ENCODE measurements around the gene PPOX. TPM values are rescaled to one million over a fixed set of nuclear protein-coding genes. Genes with fewer than 3 reads are reported as not detected.

Gene PPOX
- total RNA-seq, 4 donors from 2014 or later = 2.8 to 19.2 (median 11.8) TPM

DNA sequence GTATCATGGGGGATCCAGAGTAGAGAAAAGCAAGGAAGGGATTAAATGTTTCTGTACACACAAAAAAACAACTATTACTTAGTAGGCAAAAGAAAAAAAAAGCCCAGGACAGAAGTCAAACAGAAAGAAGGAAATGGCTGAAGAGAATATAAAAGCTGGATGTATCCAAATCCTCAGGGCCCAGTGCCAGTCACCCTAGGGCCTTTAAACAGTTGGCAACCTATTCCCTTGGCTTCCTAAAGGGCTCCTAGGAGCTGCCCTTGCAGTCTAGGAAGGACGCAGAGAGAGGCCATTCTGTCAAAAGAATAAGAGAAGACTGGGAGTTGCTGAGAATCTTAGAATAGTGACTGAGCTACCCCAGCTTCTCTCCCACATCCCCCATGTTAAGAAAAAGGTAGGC is 6.1 kb downstream of the PPOX start:
- H3K4me3 ChIP-seq = no peak overlapping the region
- WGBS, 2 donors (ENCODE audit: low coverage in 1 of 2) = 83% methylated on average over 1 of the region's 1 CpG; no CpG with 5 or more reads in 1 of the 2 donors
- TF ChIP-seq, protein P1, sequence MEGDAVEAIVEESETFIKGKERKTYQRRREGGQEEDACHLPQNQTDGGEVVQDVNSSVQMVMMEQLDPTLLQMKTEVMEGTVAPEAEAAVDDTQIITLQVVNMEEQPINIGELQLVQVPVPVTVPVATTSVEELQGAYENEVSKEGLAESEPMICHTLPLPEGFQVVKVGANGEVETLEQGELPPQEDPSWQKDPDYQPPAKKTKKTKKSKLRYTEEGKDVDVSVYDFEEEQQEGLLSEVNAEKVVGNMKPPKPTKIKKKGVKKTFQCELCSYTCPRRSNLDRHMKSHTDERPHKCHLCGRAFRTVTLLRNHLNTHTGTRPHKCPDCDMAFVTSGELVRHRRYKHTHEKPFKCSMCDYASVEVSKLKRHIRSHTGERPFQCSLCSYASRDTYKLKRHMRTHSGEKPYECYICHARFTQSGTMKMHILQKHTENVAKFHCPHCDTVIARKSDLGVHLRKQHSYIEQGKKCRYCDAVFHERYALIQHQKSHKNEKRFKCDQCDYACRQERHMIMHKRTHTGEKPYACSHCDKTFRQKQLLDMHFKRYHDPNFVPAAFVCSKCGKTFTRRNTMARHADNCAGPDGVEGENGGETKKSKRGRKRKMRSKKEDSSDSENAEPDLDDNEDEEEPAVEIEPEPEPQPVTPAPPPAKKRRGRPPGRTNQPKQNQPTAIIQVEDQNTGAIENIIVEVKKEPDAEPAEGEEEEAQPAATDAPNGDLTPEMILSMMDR (IDR thresholded peaks at IDR 0.05) = no peak
- TF ChIP-seq POLR2AphosphoS5 (IDR thresholded peaks at IDR 0.05) = no peak
- TF ChIP-seq POLR2A (IDR thresholded peaks at IDR 0.05) = no peak
- no peak for TF ChIP-seq EP300 (IDR thresholded peaks at IDR 0.05; ENCODE audit: low read depth)
- in situ Hi-C loops (cut with MboI; ENCODE audit: low pct_ligation_motif_present in 1 of 4, low pct_unique_long_range_greater_than_20kb in 1 of 4, low sequenced_read_pairs in 3 of 4) = no loop called here
- H3K36me3 ChIP-seq = peaks cover 0 to 38% (median 13%) of the 10 kb centered on the region in 4 donors
- DNase-seq = no peak
- H3K27me3 ChIP-seq = no peaks in the 10 kb centered on the region
- peak overlapping the region; percentile 2 to 46 (median 10) for H3K27ac ChIP-seq
- H3K4me1 ChIP-seq = peaks cover 0 to 29% (median 15%) of the 10 kb centered on the region in 4 donors
- no peaks in the 10 kb centered on the region for H3K9me3 ChIP-seq
- intact Hi-C loops (cut with DNase I; ENCODE audit: low total_unique reads) = no loop called here

DNA sequence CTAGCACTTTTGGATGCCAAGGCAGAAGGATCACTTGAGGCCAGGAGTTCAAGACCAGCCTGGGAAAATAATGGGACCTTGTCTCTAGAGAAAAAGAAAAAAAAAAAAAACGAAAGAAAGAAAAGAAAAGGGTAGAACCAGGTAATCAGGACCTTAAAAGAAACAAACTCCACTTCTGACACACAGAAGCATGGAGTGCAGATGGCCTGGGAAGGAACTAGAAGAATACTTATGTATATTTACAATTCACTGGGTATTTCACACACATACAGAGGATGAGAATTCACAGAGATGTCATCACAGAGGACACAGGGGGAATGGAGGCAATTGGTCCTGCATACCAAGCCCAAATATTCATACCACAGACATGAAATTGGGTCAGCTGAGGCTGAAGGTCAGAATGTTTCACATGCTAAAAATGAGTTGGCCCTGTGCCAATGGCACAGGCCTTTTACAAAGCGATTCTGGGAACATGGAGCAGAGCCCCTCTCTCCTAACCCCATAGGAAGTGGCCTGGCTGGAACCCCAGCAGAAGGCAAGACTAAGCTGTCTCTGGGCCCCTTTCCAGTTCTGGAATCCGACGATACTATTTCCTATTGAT is 6.7 kb downstream of the PPOX start:
- TF ChIP-seq, protein P1 (IDR thresholded peaks at IDR 0.05) = no peak
- TF ChIP-seq EP300 (IDR thresholded peaks at IDR 0.05; ENCODE audit: low read depth) = no peak
- TF ChIP-seq POLR2AphosphoS5 (IDR thresholded peaks at IDR 0.05) = peak in 1 of 3 donors; percentile 36
- no peak for DNase-seq
- in situ Hi-C loops (cut with MboI; ENCODE audit: low pct_ligation_motif_present in 1 of 4, low pct_unique_long_range_greater_than_20kb in 1 of 4, low sequenced_read_pairs in 3 of 4) = no loop called here
- intact Hi-C loops (cut with DNase I; ENCODE audit: low total_unique reads) = no loop called here
- no peaks in the 10 kb centered on the region for H3K27me3 ChIP-seq
- peaks cover 0 to 38% (median 13%) of the 10 kb centered on the region in 4 donors for H3K36me3 ChIP-seq
- peaks cover 0 to 27% (median 17%) of the 10 kb centered on the region in 4 donors for H3K4me1 ChIP-seq
- H3K4me3 ChIP-seq = no peak overlapping the region
- H3K9me3 ChIP-seq = no peaks in the 10 kb centered on the region
- WGBS, 2 donors (ENCODE audit: low coverage in 1 of 2) = 57 to 70% methylated on average over 3 to 4 of the region's 4 CpGs
- peak overlapping the region; percentile 2 to 46 (median 28) for H3K27ac ChIP-seq

DNA sequence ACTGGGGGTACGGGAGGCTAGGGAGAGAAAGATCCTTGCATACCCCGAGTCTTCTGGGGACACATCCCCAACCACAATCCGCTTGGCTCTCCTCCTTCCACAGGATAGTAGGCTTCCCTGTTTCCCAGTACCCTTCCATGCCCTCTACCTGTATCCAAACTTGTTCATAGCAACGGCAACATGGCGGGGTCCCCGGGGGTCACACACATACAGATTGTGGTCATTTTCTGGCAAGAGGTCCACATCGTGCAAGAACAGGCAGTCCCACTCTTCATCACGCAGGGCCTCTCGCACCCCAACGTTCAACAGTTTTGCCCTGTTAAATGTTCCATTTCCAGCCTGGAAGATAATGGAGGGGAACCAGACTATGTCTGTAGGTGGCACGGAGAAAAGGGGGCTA is 7.5 kb downstream of the PPOX start:
- H3K4me1 ChIP-seq = peaks cover 0 to 33% (median 18%) of the 10 kb centered on the region in 4 donors
- intact Hi-C loops (cut with DNase I; ENCODE audit: low total_unique reads) = no loop called here
- H3K27ac ChIP-seq = peak overlapping the region in 3 of 4 donors; percentile 28 to 46 (median 29)
- no peaks in the 10 kb centered on the region for H3K27me3 ChIP-seq
- H3K36me3 ChIP-seq = peaks cover 0 to 38% (median 13%) of the 10 kb centered on the region in 4 donors
- WGBS, 2 donors (ENCODE audit: low coverage in 1 of 2) = 90% methylated on average over 11 of the region's 11 CpGs; no CpG with 5 or more reads in 1 of the 2 donors
- TF ChIP-seq EP300 (IDR thresholded peaks at IDR 0.05; ENCODE audit: low read depth) (no peak), POLR2AphosphoS5 (IDR thresholded peaks at IDR 0.05) (no peak), POLR2A (IDR thresholded peaks at IDR 0.05) (no peak)
- TF ChIP-seq, protein P1 (IDR thresholded peaks at IDR 0.05) = no peak
- no peaks in the 10 kb centered on the region for H3K9me3 ChIP-seq
- H3K4me3 ChIP-seq = no peak overlapping the region
- no peak for DNase-seq
- in situ Hi-C loops (cut with MboI; ENCODE audit: low pct_ligation_motif_present in 1 of 4, low pct_unique_long_range_greater_than_20kb in 1 of 4, low sequenced_read_pairs in 3 of 4) = no loop called here

DNA sequence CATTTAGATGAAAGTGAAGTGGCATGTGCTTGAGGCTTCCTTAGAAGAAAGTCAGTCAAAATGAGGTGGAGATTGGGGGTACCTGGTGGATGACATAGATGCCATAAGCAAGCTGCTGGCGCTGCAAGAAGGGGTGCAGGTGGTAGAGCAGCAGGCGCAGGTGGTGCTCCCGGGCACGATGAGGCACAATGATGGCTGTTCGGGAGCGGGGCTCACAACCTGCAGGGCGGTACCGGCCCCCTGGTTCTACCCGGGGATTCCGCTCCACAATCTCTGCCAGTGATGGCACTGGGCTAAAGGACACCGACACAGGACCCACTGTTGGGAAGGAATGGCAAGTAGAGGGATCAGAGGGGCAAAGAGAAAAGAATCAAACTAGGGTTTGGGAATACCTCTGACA is 8.7 kb downstream of the PPOX start:
- H3K4me3 ChIP-seq = no peak overlapping the region
- H3K9me3 ChIP-seq = no peaks in the 10 kb centered on the region
- DNase-seq = no peak
- peaks cover 0 to 33% (median 18%) of the 10 kb centered on the region in 4 donors for H3K4me1 ChIP-seq
- no peaks in the 10 kb centered on the region for H3K27me3 ChIP-seq
- peaks cover 0 to 38% (median 13%) of the 10 kb centered on the region in 4 donors for H3K36me3 ChIP-seq
- no peak for TF ChIP-seq POLR2AphosphoS5 (IDR thresholded peaks at IDR 0.05)
- TF ChIP-seq EP300 (IDR thresholded peaks at IDR 0.05; ENCODE audit: low read depth) = no peak
- TF ChIP-seq, protein P1 (IDR thresholded peaks at IDR 0.05) = no peak
- TF ChIP-seq POLR2A (IDR thresholded peaks at IDR 0.05) = no peak
- H3K27ac ChIP-seq = no peak overlapping the region
- in situ Hi-C loops (cut with MboI; ENCODE audit: low pct_ligation_motif_present in 1 of 4, low pct_unique_long_range_greater_than_20kb in 1 of 4, low sequenced_read_pairs in 3 of 4) (no loop called here), intact Hi-C loops (cut with DNase I; ENCODE audit: low total_unique reads) (no loop called here)
- 93% methylated on average over 11 of the region's 11 CpGs; no CpG with 5 or more reads in 1 of the 2 donors for WGBS, 2 donors (ENCODE audit: low coverage in 1 of 2)
